MM.1S (cell line): ENCODE measurements around the gene RAI1.

Experiments used
- DNase-seq: peaks from one replicate; pipeline ENCODE4 v3.0.0-alpha.2; 2015
- H2AFZ ChIP-seq: fragments of 300-600 bp; sonication (generic); 2 replicates; pipeline ENCODE4 v1.6.0; 2016; ENCODE audit warnings: antibody characterized with exemption, low read length
- H3F3A ChIP-seq: fragments of 300-600 bp; sonication (generic); 2 replicates; pipeline ENCODE4 v1.6.1; 2016; ENCODE audit warnings: mild to moderate bottlenecking, antibody characterized with exemption, low read length, moderate library complexity, mixed read lengths; ENCODE audit not compliant: insufficient read depth
- H3K27ac ChIP-seq: fragments of 300-600 bp; sonication (generic); 2 replicates; pipeline ENCODE4 v1.5.1; 2016; ENCODE audit warnings: mild to moderate bottlenecking, low read length
- H3K27me3 ChIP-seq: fragments of 300-600 bp; sonication (generic); replicated peaks from 2 replicates; pipeline ENCODE4 v1.6.0; 2016; ENCODE audit warnings: low read length; ENCODE audit not compliant: insufficient read depth
- H3K36me3 ChIP-seq: fragments of 300-600 bp; sonication (generic); replicated peaks from 2 replicates; pipeline ENCODE4 v1.6.1; 2016; ENCODE audit warnings: mild to moderate bottlenecking, low read length, mixed read lengths; ENCODE audit not compliant: insufficient read depth
- H3K4me1 ChIP-seq: fragments of 300-600 bp; sonication (generic); 2 replicates; pipeline ENCODE4 v1.6.1; 2016; ENCODE audit warnings: low read length, mixed read lengths
- H3K4me2 ChIP-seq: fragments of 300-600 bp; sonication (generic); 2 replicates; pipeline ENCODE4 v1.6.0; 2016; ENCODE audit warnings: low read depth, low read length
- H3K4me3 ChIP-seq: fragments of 300-600 bp; sonication (generic); 2 replicates; pipeline ENCODE4 v1.5.1; 2016; ENCODE audit warnings: low read length, mixed read lengths
- H3K79me2 ChIP-seq: fragments of 300-600 bp; sonication (generic); 2 replicates; pipeline ENCODE4 v1.6.1; 2016; ENCODE audit warnings: mixed run types, low read length, mixed read lengths
- H3K9ac ChIP-seq: fragments of 300-600 bp; sonication (generic); 2 replicates; pipeline ENCODE4 v1.6.1; 2016; ENCODE audit warnings: low read length, mixed read lengths
- H3K9me2 ChIP-seq: fragments of 300-600 bp; sonication (generic); replicated peaks from 2 replicates; pipeline ENCODE4 v1.6.1; 2016; ENCODE audit warnings: mild to moderate bottlenecking, low read length, mixed read lengths; ENCODE audit not compliant: insufficient read depth
- H3K9me3 ChIP-seq: fragments of 300-600 bp; sonication (generic); replicated peaks from 2 replicates; pipeline ENCODE4 v1.6.1; 2016; ENCODE audit warnings: mild to moderate bottlenecking, low read length, mixed read lengths; ENCODE audit not compliant: insufficient read depth
- H4K20me1 ChIP-seq: fragments of 300-600 bp; sonication (generic); 2 replicates; pipeline ENCODE4 v1.6.1; 2016; ENCODE audit warnings: mild to moderate bottlenecking, low read length, moderate library complexity, mixed read lengths; ENCODE audit not compliant: insufficient read depth
- EZH2 ChIP-seq: fragments of 300-600 bp; sonication (generic); optimal IDR thresholded peaks from 2 replicates; pipeline ENCODE3; 2017; ENCODE audit warnings: low read depth, mild to moderate bottlenecking, antibody characterized with exemption, low read length, mixed read lengths
- EZH2phosphoT487 ChIP-seq: fragments of 300-600 bp; sonication (generic); IDR thresholded peaks from 2 replicates; pipeline ENCODE4 v1.6.1; 2018; ENCODE audit warnings: antibody characterized with exemption, low read length
- TF ChIP-seq, protein P1 (sequence below): fragments of 300-600 bp; sonication (generic); IDR thresholded peaks from 2 replicates; pipeline ENCODE4 v1.5.1; 2016; ENCODE audit warnings: antibody characterized with exemption, low read length, mixed read lengths

Gene RAI1

DNA sequence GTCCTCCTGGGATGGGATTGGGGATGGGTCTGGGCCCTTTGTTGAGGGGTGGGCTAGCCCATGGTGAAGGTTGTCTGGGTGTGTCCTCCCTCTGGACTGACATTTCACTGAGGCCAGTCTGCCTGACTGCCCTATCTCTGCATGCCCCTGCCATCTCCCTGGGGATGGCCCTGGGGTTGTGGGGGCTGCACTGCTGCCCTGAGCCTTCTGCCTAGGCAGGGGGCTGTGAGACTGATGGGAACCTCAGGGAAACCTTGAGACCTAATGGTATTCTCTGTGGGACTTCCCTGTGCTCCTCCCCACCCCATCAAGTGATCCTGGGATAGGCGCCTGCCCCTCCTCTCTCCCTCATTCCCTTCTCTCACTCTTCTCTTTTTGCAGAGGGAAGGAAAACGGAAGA is 19.9 kb downstream of the RAI1 start:
- H3K79me2 ChIP-seq, result peaks cover 89% of the 10 kb centered on the region
- no peaks in the 10 kb centered on the region for H3K36me3 ChIP-seq
- H3K9ac ChIP-seq, result no peak overlapping the region
- H3F3A ChIP-seq, result no peaks in the 10 kb centered on the region
- H3K9me2 ChIP-seq, result no peaks in the 10 kb centered on the region
- H3K27ac ChIP-seq, result no peak overlapping the region
- H4K20me1 ChIP-seq, result no peaks in the 10 kb centered on the region; the same call in 1 of the 2 replicates
- no peaks in the 10 kb centered on the region for H3K27me3 ChIP-seq
- no peak for DNase-seq
- H3K9me3 ChIP-seq, result no peaks in the 10 kb centered on the region
- no peak overlapping the region for H2AFZ ChIP-seq
- no peak overlapping the region for H3K4me3 ChIP-seq
- no peaks in the 10 kb centered on the region for H3K4me1 ChIP-seq
- TF ChIP-seq, protein P1, sequence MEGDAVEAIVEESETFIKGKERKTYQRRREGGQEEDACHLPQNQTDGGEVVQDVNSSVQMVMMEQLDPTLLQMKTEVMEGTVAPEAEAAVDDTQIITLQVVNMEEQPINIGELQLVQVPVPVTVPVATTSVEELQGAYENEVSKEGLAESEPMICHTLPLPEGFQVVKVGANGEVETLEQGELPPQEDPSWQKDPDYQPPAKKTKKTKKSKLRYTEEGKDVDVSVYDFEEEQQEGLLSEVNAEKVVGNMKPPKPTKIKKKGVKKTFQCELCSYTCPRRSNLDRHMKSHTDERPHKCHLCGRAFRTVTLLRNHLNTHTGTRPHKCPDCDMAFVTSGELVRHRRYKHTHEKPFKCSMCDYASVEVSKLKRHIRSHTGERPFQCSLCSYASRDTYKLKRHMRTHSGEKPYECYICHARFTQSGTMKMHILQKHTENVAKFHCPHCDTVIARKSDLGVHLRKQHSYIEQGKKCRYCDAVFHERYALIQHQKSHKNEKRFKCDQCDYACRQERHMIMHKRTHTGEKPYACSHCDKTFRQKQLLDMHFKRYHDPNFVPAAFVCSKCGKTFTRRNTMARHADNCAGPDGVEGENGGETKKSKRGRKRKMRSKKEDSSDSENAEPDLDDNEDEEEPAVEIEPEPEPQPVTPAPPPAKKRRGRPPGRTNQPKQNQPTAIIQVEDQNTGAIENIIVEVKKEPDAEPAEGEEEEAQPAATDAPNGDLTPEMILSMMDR, result no peak
- H3K4me2 ChIP-seq, result no peak overlapping the region

DNA sequence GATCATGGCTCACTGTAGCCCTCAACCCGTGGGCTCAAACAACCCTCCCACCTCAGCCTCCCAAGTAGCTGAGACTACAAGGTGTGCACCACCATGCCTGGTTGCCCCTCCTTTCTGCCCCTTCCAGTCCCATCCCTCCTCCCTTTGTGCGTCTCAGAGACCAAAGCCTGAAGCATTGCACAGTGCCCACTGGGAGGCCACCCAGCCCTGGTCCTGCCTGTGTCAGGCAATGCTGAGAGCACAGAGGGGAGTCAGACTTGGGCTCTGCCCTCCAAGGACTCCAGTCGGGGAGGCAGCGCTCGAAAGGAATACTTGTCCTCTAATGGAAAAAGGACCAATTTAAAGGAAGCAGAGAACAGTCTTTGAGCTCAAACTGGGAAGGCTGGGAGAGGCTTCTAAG is 20.4 kb downstream of the RAI1 start:
- Histone ChIP-seq H3K36me3 (no peaks in the 10 kb centered on the region), H3K4me2 (no peak overlapping the region), H3K4me3 (no peak overlapping the region), H3F3A (no peaks in the 10 kb centered on the region), H3K27me3 (no peaks in the 10 kb centered on the region), H3K9ac (no peak overlapping the region), H3K4me1 (no peaks in the 10 kb centered on the region), H3K27ac (no peak overlapping the region), H4K20me1 (no peaks in the 10 kb centered on the region; the same call in 1 of the 2 replicates), H3K79me2 (peaks cover 86% of the 10 kb centered on the region), H3K9me3 (no peaks in the 10 kb centered on the region), H3K9me2 (no peaks in the 10 kb centered on the region), H2AFZ (no peak overlapping the region)
- TF ChIP-seq EZH2 (no peak), EZH2phosphoT487 (no peak)
- TF ChIP-seq, protein P1, result no peak
- no peak for DNase-seq

DNA sequence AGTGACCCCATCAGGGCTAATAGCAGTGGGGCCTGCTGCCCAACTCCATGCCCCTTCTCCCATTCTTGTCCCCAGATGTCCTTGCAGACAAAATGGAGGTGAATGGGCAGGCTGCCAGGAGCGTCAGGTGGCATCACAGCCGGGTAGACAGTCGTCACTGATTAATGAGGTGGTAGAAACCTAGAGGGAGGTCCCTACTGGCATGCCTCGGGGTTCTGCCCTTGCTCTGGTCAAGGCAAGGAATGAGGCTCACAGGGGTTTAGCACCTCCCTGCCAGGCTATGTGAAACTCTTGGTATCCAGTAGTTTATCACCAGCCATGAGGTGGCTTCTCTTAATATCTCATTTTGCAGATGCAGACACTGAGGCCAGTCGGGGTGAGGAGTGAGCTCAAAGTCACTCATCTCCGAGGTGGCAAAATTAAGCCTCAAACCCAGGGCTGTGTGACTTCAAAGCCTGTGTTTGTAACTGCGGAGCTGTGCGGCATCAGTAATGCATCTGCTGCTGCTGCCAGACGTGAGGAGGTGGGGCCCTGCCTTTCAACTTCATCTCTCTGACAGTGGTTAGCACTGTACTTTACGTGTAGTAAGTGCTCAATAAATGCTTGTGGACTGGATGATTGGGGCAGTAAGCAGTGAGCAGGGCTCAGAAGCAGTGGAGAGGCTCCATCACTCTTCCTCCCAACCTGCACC is 21.3 kb downstream of the RAI1 start:
- Histone ChIP-seq H3K4me2 (no peak overlapping the region), H3K27ac (no peak overlapping the region), H3K79me2 (peaks cover 76% of the 10 kb centered on the region), H4K20me1 (no peaks in the 10 kb centered on the region; the same call in 1 of the 2 replicates), H3F3A (no peaks in the 10 kb centered on the region), H3K9ac (no peak overlapping the region), H3K36me3 (no peaks in the 10 kb centered on the region), H3K27me3 (no peaks in the 10 kb centered on the region), H3K9me3 (no peaks in the 10 kb centered on the region), H2AFZ (no peak overlapping the region), H3K4me1 (no peaks in the 10 kb centered on the region), H3K4me3 (no peak overlapping the region), H3K9me2 (no peaks in the 10 kb centered on the region)
- no peak for TF ChIP-seq EZH2phosphoT487
- TF ChIP-seq EZH2, result no peak
- TF ChIP-seq, protein P1, result no peak
- no peak for DNase-seq
